ENCODE measurements around the gene FXYD2.
A peak's percentile ranks its signal among the peaks of the same experiment; 100 is the strongest.

The FXYD2 gene

DNA sequence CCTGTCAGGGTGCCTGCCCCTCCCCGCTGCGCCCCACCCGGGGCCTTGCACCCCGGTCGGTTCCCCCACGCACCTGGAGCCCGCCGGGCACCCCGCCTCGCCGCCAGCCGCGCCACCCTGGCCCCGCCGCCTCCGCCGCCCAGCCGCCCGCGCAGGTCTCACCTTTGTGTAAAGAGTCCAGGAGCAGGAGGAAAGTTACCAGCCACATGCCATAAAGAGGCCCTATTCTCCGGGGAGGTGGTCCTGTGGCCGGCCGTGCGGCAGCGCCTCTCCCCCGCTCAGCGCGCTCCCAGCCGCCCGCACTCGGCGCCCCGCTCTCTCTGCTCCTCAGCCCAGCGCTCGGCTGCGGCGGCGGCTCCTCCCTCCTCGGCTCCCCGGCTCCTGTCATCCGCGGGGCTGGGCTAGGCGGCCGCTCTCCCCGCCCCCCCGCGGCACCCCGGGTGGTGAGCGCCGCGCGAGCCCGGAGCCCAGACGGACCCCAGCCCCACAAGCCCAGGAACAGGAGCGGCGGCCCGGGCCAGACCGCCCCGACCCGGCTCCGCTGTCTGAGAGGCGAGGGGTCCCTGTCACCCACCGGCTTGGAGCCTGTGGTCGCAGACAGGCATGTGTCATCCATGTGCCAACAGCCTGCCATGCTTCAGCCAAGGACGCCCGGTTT, 27.5 kb downstream of the FXYD2 start, which contains the start of gene DSCAML1:
DSCAML1 (minus strand) TSS at position 345 of the 658 bp plus-strand sequence; CDS start at position 208, 137 bp downstream.
- peak; percentile 19 for DNase-seq (ENCODE audit: low read depth)

- DNase-seq (ENCODE audit: low read depth), result no peak
These were observed 28.1 kb downstream of the FXYD2 start for GRCh38 chr11:117796456-117796871.

- no peak for DNase-seq (ENCODE audit: low read depth)
These were observed 28.7 kb downstream of the FXYD2 start for GRCh38 chr11:117795638-117796455.

DNA sequence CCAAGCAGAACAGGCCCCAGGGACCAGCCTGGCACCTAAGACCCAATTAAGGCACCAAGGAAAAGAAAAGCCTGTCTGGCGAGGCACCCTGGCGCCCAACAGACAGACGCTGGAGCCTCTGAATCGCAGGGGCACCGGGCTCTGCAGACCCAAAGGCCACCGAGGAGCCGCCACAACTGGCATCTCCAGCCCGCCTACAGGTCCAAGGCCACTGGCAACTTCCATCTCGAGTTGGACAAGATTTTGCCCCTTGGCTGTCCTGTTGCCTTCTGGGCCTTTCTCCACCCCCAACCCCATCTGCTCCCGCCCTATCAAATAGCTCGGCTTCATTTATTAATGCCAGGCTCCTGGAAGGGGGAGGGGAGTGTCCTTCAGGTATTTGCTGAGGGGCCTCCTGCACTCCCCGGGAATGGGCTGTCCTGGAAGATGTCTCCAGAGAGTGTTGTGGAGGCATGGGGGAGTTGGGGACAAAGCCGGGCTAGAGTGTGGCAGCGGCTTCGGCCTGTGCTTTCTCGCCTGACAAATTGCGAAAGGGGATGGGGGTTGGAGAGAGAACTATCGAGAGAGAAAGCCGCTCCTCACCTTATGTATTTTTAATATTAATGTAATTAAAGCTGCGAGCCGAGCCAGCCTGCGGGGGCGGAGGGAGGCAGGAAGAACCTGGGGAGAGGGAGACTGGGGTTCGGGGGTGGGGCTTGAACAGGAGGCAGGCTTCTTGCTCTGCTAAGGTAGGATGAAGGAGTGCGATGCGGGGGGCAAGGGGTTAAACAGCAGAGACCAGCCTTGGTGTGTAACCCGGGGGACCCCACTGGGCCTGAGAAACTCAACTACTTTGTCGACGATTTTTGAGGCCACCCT, 29.5 kb downstream of the FXYD2 start:
- no peak for DNase-seq (ENCODE audit: low read depth)

GRCh38 chr11:117794135-117794534, 30.4 kb downstream of the FXYD2 start:
- no peak for DNase-seq (ENCODE audit: low read depth)

DNA sequence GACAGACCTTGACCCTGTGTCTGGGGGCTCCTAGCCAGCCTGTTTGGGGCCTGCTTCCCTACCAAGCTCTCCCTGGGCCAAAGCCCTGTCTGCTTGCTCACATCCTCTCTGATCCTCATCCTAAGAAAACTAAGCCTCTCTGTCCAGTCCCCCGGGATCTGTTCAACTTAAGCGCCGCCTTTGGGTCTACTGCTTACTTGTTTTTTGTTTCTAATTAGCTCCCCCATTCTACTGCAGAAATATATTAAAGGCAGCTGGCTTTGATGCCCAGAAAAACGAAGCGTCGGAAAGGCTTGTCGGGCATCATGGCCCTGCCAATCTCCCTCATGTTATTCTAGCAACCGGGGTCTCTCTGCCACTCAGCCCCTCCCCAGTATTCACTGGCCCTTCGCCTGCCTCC, 31.0 kb downstream of the FXYD2 start:
- no peak for DNase-seq (ENCODE audit: low read depth)

DNA sequence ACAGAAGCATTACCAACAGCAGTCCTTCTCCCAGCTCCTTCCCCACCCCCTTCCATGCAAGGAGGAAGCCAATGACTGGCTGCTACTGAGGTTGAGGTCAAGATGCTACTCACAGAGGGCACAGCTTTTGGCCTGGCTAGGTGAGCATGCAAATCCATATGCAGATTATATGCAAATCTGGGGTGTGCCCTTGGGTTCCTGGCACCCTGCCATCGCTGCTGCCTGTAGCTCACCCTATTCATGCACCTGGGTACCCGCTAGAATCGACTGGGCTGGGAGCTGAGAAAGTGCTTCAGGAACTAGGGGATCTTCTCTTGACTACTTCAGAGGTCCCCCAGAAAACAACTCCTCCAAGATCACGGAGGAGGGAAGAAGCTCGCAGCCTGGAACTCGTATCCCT, 31.6 kb downstream of the FXYD2 start:
- DNase-seq (ENCODE audit: low read depth), result no peak

DNA sequence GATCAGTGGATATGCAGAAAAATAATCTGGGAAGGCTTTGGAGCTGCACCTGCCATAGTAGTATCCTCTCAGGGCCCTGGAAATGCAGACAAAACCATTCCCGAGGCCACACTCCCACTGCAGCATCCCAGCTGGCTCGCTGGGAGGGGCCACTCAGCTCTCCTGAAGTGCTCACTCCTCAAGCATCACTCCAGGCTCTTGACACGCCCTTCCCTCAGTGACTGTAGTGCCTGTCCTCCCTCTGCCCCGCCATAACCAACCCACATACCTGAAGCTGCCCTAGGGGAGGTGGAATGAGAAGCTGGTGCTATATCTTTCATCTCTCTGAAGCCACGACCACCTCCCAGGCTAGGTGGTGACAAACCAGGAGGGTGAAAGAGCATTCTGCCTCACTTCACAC, 32.3 kb downstream of the FXYD2 start:
- no peak for DNase-seq (ENCODE audit: low read depth)

DNA sequence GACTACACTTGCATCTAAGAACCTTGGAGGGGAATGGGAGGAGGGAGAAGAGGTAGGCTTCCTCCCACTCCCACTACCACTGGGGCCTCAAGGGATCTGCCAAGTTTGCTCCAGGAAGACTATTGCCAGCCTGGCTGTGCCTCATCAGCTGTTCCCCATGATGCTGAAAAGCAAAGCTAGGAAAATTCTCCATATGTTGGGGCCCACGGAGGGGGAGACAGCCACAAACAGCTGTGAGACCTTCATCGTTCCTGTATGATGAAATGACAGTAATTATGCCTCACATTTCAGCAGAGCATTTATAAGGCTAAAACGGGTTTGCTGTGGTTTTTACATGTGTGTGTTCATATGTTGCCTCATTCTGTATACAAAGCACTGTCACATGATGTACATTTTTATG, 34.3 kb downstream of the FXYD2 start:
- DNase-seq (ENCODE audit: low read depth), result no peak

DNA sequence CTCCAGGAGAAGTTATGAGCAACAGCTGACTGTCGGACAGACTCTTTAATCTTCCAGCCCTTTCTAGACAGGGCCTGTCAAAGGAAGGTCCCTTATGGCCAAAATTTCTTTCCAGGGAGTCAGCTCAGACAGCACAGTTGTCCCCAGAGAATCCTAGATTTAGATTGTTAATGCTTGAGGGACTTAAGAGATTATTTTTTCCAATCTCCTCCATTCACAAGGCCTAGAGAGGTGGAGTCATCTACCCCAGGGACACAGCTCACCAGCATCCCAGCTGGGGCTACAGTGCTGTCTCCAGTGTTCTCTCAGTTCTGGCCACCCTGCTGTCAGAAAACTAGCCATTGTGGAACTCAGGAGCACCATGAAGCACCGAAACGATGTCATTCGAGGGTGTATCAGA, 35.3 kb downstream of the FXYD2 start:
- DNase-seq (ENCODE audit: low read depth), result no peak

DNA sequence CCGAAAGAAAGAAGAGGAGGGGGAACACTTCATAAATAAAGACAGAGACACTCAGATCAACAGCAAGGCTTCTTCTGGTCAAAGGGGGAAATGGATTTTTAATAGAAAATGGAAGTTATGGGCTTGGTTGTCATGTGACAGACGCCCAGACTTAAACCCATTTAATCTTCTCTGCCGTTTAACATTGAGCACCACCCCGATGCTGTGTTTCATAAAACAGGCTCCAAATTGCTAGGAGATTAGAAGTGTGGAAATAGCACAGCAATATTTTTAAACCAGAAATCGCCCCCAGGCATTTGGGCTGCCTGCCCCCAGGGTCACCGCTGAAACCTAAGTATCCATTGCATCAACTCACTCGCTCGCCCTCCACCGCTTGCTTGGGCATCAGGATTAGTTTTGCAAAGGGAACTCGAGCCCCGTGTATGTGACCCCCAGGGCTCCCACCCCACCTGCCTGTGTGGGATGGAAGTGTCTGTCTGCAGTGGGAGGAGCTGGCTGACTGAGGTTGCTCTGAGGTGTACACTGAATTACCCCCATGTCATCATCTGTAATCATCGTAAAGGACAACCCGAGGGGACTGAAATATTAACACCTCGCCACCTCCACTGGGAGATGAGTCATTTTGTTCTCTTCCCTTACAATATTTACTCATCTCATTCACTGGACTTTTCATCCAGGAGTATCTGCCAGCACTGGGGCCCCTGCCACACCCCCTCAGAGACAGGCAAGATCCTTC, 38.2 kb downstream of the FXYD2 start:
- no peak for DNase-seq (ENCODE audit: low read depth)

- no peak for DNase-seq (ENCODE audit: low read depth)
These were observed 42.4 kb downstream of the FXYD2 start for GRCh38 chr11:117782101-117782500.

GRCh38 chr11:117781627-117782026, 42.9 kb downstream of the FXYD2 start:
- DNase-seq (ENCODE audit: low read depth), result no peak

DNA sequence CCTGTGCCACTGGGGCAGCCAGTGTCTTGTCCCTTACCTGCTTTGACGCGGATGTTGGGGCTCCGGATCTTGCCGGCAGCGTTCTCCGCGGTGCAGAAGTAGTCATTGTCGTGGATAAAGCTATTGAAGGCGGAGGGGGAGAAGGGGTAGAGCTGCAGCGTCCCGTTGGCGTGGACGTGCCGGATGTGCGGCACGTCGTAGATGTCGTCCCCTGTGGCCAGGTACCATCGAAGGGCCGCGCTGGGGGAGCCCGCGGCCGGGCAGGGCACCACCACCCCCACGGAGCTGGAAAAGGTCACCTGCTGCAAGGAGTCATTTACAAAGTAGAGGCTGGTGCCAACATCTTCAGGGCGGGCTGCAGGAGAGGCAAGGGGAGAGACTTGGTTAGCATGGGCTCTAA, 44.1 kb downstream of the FXYD2 start:
- DNase-seq (ENCODE audit: low read depth), result no peak

DNA sequence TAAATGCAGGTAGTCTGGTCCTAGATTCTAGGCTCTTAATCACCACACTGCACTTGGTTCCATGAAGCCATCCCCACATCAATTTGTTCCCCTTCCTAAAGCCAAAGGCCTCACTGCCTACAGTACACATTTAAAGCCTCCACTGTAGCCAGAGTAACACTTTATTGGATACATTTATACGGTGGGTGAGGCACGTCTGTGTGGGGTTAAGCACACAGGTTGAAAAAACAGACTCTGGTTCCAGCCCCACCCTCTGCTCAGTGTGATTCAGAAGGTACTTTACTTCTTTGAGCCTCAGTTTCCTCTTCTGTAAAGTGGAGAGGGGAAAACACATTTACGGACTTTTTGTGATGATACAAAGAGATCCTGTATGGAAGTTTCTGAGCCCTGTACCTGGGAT, 50.0 kb downstream of the FXYD2 start:
- DNase-seq (ENCODE audit: low read depth), result no peak

- no peak for DNase-seq (ENCODE audit: low read depth)
These were observed 52.2 kb downstream of the FXYD2 start for GRCh38 chr11:117772360-117772759.

DNA sequence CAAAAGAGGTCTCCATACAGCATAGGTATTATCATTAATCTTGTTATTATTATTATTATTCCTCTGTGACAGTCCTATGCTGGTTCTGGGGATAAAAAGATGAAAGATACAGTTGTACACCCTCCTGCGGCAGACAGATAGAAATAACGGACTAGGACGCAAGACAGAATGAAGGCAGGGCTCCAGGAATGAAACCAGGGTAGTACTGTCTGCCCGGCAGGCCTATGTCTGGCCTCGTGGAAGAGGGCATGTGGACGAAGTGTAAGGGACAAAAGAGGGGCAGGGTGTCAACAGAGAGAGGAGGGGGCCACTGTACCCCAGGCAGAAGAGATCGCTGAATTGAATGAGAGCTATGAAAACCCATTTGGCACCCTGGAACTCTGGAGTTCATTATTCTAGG, 52.7 kb downstream of the FXYD2 start:
- DNase-seq (ENCODE audit: low read depth), result no peak

GRCh38 chr11:117771197-117771596, 53.3 kb downstream of the FXYD2 start:
- no peak for DNase-seq (ENCODE audit: low read depth)

DNA sequence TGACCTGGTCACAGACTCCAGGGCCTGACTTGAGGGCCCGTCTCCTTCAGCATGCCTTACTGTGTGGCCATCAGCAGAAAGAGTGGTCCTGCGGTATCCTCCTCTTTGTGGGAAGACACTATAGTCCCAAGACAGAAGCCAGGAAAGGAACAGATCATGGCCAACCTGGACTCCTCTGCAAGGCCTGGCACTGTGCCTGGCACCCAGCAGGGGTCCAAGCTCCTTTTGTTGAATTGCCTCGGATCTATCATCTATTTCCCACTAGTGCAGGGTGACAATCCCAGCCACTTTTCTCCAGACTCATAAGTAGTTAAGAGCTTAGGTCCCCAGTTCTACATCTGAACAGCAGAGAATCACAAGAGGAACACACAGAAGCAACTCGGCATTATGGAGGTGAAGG, 54.5 kb downstream of the FXYD2 start:
- DNase-seq (ENCODE audit: low read depth), result no peak
